LNCAP (cell line): ENCODE measurements around the gene PHF8.

Experiments used
- CTCF ChIP-seq: fragments of 450-650 bp; IDR thresholded peaks from 2 replicates; pipeline ENCODE4 v1.5.1; 2017; ENCODE audit warnings: mild to moderate bottlenecking

Gene PHF8

GRCh38 chrX:54012830-54013500 lies 31.3 kb downstream of the PHF8 start:
- TF ChIP-seq CTCF, result no peak

- no peak for TF ChIP-seq CTCF
Measured at GRCh38 chrX:54007682-54008081, 36.6 kb downstream of the PHF8 start.

- TF ChIP-seq CTCF, result no peak
Measured at GRCh38 chrX:53997724-53998123, 46.5 kb downstream of the PHF8 start.

GRCh38 chrX:53992589-53992988 lies 51.7 kb downstream of the PHF8 start:
- TF ChIP-seq CTCF, result no peak

GRCh38 chrX:53990171-53990570 lies 54.1 kb downstream of the PHF8 start:
- TF ChIP-seq CTCF, result no peak

- TF ChIP-seq CTCF, result no peak
Measured at GRCh38 chrX:53984895-53985294, 59.4 kb downstream of the PHF8 start.

- TF ChIP-seq CTCF, result no peak
Measured at GRCh38 chrX:53974529-53974928, 69.7 kb downstream of the PHF8 start.

- TF ChIP-seq CTCF, result no peak
Measured at GRCh38 chrX:53969540-53969939, 74.7 kb downstream of the PHF8 start.
